ENCODE data around the gene GRM1. TPM values are rescaled to one million over a fixed set of nuclear protein-coding genes. Genes with fewer than 3 reads are reported as not detected.
A peak's percentile ranks its signal among the peaks of the same experiment; 100 is the strongest.

GRM1 gene
- total RNA-seq, 2 donors from 2014 or later, result 0.68 TPM; not detected in 1

DNA sequence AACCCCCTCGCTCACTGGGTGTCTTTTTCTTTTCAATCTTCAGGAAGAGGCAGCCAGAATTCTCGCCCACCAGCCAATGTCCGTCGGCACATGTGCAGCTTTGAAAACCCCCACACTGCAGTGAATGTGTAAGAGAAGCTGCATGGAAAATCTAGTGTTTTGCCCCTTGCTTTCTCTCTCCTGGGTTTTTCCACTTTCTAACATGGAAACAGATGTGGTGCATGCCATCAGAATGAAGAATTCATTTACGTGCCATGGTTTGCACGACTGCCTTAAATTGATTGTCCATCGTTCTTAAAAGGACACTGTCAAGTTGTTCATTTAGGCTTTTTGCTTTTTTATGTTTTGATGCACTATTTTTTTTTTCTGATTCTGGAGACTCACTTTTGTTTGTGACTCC lies 397.7 kb downstream of the GRM1 start:
- WGBS, result 81% methylated on average over 7 of the region's 7 CpGs
- intact Hi-C loops (cut with DNase I), result no loop called here
- H3K9me3 ChIP-seq, result no peaks in the 10 kb centered on the region
- no peaks in the 10 kb centered on the region for H3K27me3 ChIP-seq (replicated peaks; ENCODE audit: insufficient read depth)
- no peaks in the 10 kb centered on the region for H3K4me1 ChIP-seq (replicated peaks)
- no peak overlapping the region for H3K27ac ChIP-seq
- TF ChIP-seq POLR2AphosphoS5 (IDR thresholded peaks at IDR 0.05), result no peak
- no peak overlapping the region for H3K4me3 ChIP-seq
- H3K36me3 ChIP-seq, result no peaks in the 10 kb centered on the region
- no peak for DNase-seq (ENCODE audit: low spot score)

DNA sequence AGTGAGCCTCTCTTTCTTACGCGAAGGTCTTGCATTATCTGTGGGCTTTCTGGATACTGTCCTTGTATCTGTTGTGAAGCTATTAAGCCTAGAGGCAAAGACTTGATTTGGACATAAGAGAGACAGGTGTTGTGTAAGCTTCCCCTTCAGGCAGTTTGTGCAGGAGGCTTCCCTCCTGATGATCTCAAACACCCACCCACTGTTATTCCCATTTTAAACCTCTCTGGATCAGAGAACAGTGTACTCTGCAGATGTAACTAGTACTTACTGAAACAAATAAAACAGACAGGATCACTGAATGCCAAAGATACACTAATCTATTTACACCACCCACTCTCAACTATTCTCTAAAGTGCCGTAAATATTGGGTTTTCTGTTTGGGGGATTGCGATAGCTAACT lies 401.0 kb downstream of the GRM1 start:
- Histone ChIP-seq H3K27me3 (replicated peaks; ENCODE audit: insufficient read depth) (no peaks in the 10 kb centered on the region), H3K36me3 (no peaks in the 10 kb centered on the region), H3K4me1 (replicated peaks) (no peaks in the 10 kb centered on the region), H3K27ac (no peak overlapping the region), H3K4me3 (no peak overlapping the region), H3K9me3 (no peaks in the 10 kb centered on the region)
- TF ChIP-seq POLR2A (IDR thresholded peaks at IDR 0.05) (no peak), POLR2AphosphoS5 (IDR thresholded peaks at IDR 0.05) (no peak)
- TF ChIP-seq, protein P1, sequence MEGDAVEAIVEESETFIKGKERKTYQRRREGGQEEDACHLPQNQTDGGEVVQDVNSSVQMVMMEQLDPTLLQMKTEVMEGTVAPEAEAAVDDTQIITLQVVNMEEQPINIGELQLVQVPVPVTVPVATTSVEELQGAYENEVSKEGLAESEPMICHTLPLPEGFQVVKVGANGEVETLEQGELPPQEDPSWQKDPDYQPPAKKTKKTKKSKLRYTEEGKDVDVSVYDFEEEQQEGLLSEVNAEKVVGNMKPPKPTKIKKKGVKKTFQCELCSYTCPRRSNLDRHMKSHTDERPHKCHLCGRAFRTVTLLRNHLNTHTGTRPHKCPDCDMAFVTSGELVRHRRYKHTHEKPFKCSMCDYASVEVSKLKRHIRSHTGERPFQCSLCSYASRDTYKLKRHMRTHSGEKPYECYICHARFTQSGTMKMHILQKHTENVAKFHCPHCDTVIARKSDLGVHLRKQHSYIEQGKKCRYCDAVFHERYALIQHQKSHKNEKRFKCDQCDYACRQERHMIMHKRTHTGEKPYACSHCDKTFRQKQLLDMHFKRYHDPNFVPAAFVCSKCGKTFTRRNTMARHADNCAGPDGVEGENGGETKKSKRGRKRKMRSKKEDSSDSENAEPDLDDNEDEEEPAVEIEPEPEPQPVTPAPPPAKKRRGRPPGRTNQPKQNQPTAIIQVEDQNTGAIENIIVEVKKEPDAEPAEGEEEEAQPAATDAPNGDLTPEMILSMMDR (IDR thresholded peaks at IDR 0.05), result no peak
- WGBS, result 89% methylated on average over 4 of the region's 4 CpGs
- intact Hi-C loops (cut with DNase I), result no loop called here
- no peak for DNase-seq (ENCODE audit: low spot score)

DNA sequence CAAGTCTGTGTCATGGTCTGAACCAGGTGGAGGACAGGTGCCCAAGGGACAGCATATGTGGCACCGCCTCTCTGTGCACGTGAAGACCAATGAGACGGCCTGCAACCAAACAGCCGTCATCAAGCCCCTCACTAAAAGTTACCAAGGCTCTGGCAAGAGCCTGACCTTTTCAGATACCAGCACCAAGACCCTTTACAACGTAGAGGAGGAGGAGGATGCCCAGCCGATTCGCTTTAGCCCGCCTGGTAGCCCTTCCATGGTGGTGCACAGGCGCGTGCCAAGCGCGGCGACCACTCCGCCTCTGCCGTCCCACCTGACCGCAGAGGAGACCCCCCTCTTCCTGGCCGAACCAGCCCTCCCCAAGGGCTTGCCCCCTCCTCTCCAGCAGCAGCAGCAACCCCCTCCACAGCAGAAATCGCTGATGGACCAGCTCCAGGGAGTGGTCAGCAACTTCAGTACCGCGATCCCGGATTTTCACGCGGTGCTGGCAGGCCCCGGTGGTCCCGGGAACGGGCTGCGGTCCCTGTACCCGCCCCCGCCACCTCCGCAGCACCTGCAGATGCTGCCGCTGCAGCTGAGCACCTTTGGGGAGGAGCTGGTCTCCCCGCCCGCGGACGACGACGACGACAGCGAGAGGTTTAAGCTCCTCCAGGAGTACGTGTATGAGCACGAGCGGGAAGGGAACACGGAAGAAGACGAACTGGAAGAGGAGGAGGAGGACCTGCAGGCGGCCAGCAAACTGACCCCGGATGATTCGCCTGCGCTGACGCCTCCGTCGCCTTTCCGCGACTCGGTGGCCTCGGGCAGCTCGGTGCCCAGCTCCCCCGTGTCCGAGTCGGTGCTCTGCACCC lies 405.2 kb downstream of the GRM1 start:
- no peaks in the 10 kb centered on the region for H3K27me3 ChIP-seq (replicated peaks; ENCODE audit: insufficient read depth)
- intact Hi-C loops (cut with DNase I), result no loop called here
- 9% methylated on average over 59 of the region's 59 CpGs for whole genome bisulfite sequencing
- H3K27ac ChIP-seq, result no peak overlapping the region
- TF ChIP-seq POLR2A (IDR thresholded peaks at IDR 0.05) (no peak), POLR2AphosphoS5 (IDR thresholded peaks at IDR 0.05) (no peak)
- TF ChIP-seq, protein P1 (IDR thresholded peaks at IDR 0.05), result no peak
- no peaks in the 10 kb centered on the region for H3K4me1 ChIP-seq (replicated peaks)
- no peak for DNase-seq (ENCODE audit: low spot score)
- H3K4me3 ChIP-seq, result peak overlapping the region; percentile 12 to 24
- no peaks in the 10 kb centered on the region for H3K36me3 ChIP-seq
- H3K9me3 ChIP-seq, result no peaks in the 10 kb centered on the region

DNA sequence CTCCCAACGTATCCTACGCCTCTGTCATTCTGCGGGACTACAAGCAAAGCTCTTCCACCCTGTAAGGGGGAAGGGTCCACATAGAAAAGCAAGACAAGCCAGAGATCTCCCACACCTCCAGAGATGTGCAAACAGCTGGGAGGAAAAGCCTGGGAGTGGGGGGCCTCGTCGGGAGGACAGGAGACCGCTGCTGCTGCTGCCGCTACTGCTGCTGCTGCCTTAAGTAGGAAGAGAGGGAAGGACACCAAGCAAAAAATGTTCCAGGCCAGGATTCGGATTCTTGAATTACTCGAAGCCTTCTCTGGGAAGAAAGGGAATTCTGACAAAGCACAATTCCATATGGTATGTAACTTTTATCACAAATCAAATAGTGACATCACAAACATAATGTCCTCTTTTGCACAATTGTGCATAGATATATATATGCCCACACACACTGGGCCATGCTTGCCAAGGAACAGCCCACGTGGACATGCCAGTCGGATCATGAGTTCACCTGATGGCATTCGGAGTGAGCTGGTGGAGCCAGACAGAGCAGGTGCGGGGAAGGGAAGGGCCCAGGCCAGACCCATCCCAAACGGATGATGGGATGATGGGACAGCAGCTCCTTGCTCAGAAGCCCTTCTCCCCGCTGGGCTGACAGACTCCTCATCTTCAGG lies 406.0 kb downstream of the GRM1 start:
- intact Hi-C loops (cut with DNase I), result no loop called here
- TF ChIP-seq, protein P1 (IDR thresholded peaks at IDR 0.05), result no peak
- TF ChIP-seq POLR2AphosphoS5 (IDR thresholded peaks at IDR 0.05) (no peak), POLR2A (IDR thresholded peaks at IDR 0.05) (no peak)

DNA sequence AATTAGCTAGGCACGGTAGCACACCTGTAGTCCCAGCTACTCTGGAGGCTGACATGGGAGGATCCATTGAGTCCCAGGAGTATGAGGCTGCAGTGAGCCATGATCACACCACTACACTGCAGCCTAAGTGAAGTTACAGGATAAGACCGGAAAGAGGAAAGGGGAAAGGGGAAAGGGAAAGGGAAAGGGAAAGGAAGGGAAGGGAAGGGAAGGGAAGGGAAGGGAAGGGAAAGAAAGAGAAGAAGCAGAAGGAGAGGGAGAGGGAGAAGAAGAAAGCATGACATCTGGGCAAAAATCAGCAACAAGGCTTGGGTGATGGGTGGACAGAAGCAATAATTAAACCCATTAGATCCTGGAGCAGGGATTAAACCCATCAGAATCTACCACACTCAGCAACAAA lies 413.0 kb downstream of the GRM1 start:
- Histone ChIP-seq H3K27ac (no peak overlapping the region), H3K36me3 (no peaks in the 10 kb centered on the region), H3K27me3 (replicated peaks; ENCODE audit: insufficient read depth) (no peaks in the 10 kb centered on the region), H3K4me3 (no peak overlapping the region), H3K9me3 (no peaks in the 10 kb centered on the region), H3K4me1 (replicated peaks) (no peaks in the 10 kb centered on the region)
- intact Hi-C loops (cut with DNase I), result no loop called here
- WGBS, result 94% methylated on average over 2 of the region's 2 CpGs
- no peak for DNase-seq (ENCODE audit: low spot score)
- TF ChIP-seq POLR2AphosphoS5 (IDR thresholded peaks at IDR 0.05) (no peak), POLR2A (IDR thresholded peaks at IDR 0.05) (no peak)
- TF ChIP-seq, protein P1 (IDR thresholded peaks at IDR 0.05), result no peak

More for the DNA sequence above, 406.0 kb downstream of the GRM1 start:
- no peak for DNase-seq (ENCODE audit: low spot score)
- Histone ChIP-seq H3K4me3 (peak overlapping the region; percentile 12 to 24), H3K9me3 (no peaks in the 10 kb centered on the region), H3K27me3 (replicated peaks; ENCODE audit: insufficient read depth) (no peaks in the 10 kb centered on the region), H3K36me3 (no peaks in the 10 kb centered on the region), H3K27ac (no peak overlapping the region), H3K4me1 (replicated peaks) (no peaks in the 10 kb centered on the region)
- WGBS, result 45% methylated on average over 15 of the region's 15 CpGs

Data from prostate gland (tissue), 2 donors.